ENCODE data around the gene PDZRN3. TPM values are rescaled to one million over a fixed set of nuclear protein-coding genes. Genes with fewer than 3 reads are reported as not detected.

The PDZRN3 gene
- polyA plus RNA-seq, 1 of the 3 experiments (the other 2 are of a cell fraction), result 10.3 TPM

- TF ChIP-seq, protein P1, sequence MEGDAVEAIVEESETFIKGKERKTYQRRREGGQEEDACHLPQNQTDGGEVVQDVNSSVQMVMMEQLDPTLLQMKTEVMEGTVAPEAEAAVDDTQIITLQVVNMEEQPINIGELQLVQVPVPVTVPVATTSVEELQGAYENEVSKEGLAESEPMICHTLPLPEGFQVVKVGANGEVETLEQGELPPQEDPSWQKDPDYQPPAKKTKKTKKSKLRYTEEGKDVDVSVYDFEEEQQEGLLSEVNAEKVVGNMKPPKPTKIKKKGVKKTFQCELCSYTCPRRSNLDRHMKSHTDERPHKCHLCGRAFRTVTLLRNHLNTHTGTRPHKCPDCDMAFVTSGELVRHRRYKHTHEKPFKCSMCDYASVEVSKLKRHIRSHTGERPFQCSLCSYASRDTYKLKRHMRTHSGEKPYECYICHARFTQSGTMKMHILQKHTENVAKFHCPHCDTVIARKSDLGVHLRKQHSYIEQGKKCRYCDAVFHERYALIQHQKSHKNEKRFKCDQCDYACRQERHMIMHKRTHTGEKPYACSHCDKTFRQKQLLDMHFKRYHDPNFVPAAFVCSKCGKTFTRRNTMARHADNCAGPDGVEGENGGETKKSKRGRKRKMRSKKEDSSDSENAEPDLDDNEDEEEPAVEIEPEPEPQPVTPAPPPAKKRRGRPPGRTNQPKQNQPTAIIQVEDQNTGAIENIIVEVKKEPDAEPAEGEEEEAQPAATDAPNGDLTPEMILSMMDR (IDR thresholded peaks at IDR 0.05), result no peak
Observed at GRCh38 chr3:73411993-73412392, 212.7 kb downstream of the PDZRN3 start (continued).

DNA sequence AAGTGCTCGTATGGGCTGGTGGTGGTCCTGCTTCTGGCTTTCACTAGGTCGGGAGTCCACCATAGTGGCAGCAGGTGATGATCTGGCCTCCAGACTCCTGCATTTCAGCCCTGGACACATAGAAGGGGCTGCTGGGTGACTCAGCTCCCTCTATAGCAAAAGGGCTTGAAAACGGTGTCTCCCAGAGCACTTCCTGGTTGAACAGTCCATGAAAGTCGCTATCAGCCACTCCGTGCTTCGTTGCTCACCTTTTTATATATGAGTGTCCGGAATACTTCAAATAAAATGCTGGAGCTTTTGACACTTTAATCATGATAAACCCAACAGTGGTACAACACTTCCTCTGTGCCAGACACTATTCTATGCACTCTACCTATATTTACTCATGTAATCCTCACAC, 213.2 kb downstream of the PDZRN3 start:
- peaks cover 34% of the 10 kb centered on the region for H3K79me2 ChIP-seq (ENCODE audit: insufficient read depth)
- no peaks in the 10 kb centered on the region for H3K27me3 ChIP-seq (ENCODE audit: insufficient read depth)
- H2AFZ ChIP-seq (ENCODE audit: low read depth), result no peak overlapping the region
- CTCF ChIA-PET, result no interaction called here
- H3K27ac ChIP-seq (ENCODE audit: low read depth in 2 of 2, low read length in 1 of 2), result no peak overlapping the region; a peak in 1 of 4 replicates
- H3K4me2 ChIP-seq, result no peak overlapping the region
- no peak overlapping the region for H3K9ac ChIP-seq
- H3K4me1 ChIP-seq (ENCODE audit: control insufficient read depth in 1 of 2, insufficient read depth in 2 of 2, low read depth in 1 of 2, low read length in 1 of 2), result peaks cover 3 to 23% of the 10 kb centered on the region in 2 experiments; a peak in 2 of 4 replicates
- H3F3A ChIP-seq (replicated peaks; ENCODE audit: insufficient read depth), result peaks cover 4% of the 10 kb centered on the region
- H3K36me3 ChIP-seq (replicated peaks in 1 of 2; ENCODE audit: control insufficient read depth in 1 of 2, insufficient read depth in 2 of 2, low read length in 1 of 2), result peaks cover 0 to 3% of the 10 kb centered on the region in 2 experiments
- no peaks in the 10 kb centered on the region for H3K9me2 ChIP-seq
- POLR2A ChIA-PET, result no interaction called here
- no peaks in the 10 kb centered on the region for H3K9me3 ChIP-seq
- 82% methylated on average over 7 of the region's 7 CpGs for whole genome bisulfite sequencing (ENCODE audit: low lambda C conversion rate)
- peaks cover 48% of the 10 kb centered on the region; the same call in 1 of the 2 replicates for H4K20me1 ChIP-seq (ENCODE audit: insufficient read depth)
- H3K4me3 ChIP-seq (ENCODE audit: low read depth in 2 of 2, low read length in 1 of 2), result no peak overlapping the region
- TF ChIP-seq EZH2phosphoT487 (IDR thresholded peaks at IDR 0.05; ENCODE audit: borderline replicate concordance, low read depth) (no peak), POLR2AphosphoS5 (IDR thresholded peaks at IDR 0.05; ENCODE audit: low read depth, low read length) (no peak), CHD2 (IDR thresholded peaks at IDR 0.05; ENCODE audit: low read length, partially characterized antibody) (no peak), MEF2A (IDR thresholded peaks at IDR 0.05; ENCODE audit: borderline replicate concordance, low read depth) (no peak), TAF1 (IDR thresholded peaks at IDR 0.05; ENCODE audit: borderline replicate concordance, low read depth, low read length) (no peak), REST (IDR thresholded peaks at IDR 0.05; ENCODE audit: low read depth, low read length) (no peak), YY1 (IDR thresholded peaks at IDR 0.05; ENCODE audit: low read depth) (no peak), MXI1 (IDR thresholded peaks at IDR 0.05; ENCODE audit: low read depth, low read length) (no peak), SIN3A (IDR thresholded peaks at IDR 0.05; ENCODE audit: borderline replicate concordance, low read depth, low read length) (no peak), EP300 (IDR thresholded peaks at IDR 0.05; ENCODE audit: borderline replicate concordance in 1 of 2, low read depth in 1 of 2, low read length in 1 of 2) (no peak), RCOR1 (IDR thresholded peaks at IDR 0.05; ENCODE audit: low read length) (no peak), RFX5 (IDR thresholded peaks at IDR 0.05; ENCODE audit: low read length) (no peak), ZBTB33 (IDR thresholded peaks at IDR 0.05; ENCODE audit: borderline replicate concordance, low read depth) (no peak), RAD21 (IDR thresholded peaks at IDR 0.05; ENCODE audit: low read length) (no peak), SMC3 (IDR thresholded peaks at IDR 0.05; ENCODE audit: low read depth, low read length) (no peak), FOXM1 (IDR thresholded peaks at IDR 0.05; ENCODE audit: low read depth) (no peak), GATA2 (CRISPR knock-in tag; IDR thresholded peaks at IDR 0.05) (no peak)
- TF ChIP-seq, protein P1 (IDR thresholded peaks at IDR 0.05), result no peak
- TF ChIP-seq, protein P2, sequence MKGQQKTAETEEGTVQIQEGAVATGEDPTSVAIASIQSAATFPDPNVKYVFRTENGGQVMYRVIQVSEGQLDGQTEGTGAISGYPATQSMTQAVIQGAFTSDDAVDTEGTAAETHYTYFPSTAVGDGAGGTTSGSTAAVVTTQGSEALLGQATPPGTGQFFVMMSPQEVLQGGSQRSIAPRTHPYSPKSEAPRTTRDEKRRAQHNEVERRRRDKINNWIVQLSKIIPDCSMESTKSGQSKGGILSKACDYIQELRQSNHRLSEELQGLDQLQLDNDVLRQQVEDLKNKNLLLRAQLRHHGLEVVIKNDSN (IDR thresholded peaks at IDR 0.05; ENCODE audit: borderline replicate concordance, low read depth), result no peak
- DNase-seq, result no peak

Measured in SK-N-SH (cell line).